Stimulated activated effector memory CD8-positive, alpha-beta T cell treated with anti-CD3 and anti-CD28 coated beads, Interleukin-12 subunit alpha, Interleukin-12 subunit beta, amount 100 ng/mL, for 72 hours (primary cell): ENCODE results near the gene CNOT8.
"Not testable (repeated sequence)": the region's sequence is repeated elsewhere in the genome, so short reads cannot be mapped to it uniquely, and the experiment has no call there.

ENCODE experiments used
- ATAC-seq: fragments of 150-1000 bp; cut with Tn5 transposase; 2 replicates; pipeline ENCODE4 v1.10.0; 2021
- DNase-seq, 2 donors: peaks; one replicate each; pipeline ENCODE4 v3.0.0; 2021 to 2022; ENCODE audit warnings: low spot score in 2 of 2
- H3K27ac Mint-ChIP-seq: one replicate; pipeline ENCODE4 v1.8.0; 2022; ENCODE audit warnings: mild to moderate bottlenecking, mixed read lengths
- H3K36me3 Mint-ChIP-seq: one replicate; pipeline ENCODE4 v1.8.0; 2022; ENCODE audit warnings: mild to moderate bottlenecking, mixed read lengths
- H3K4me1 Mint-ChIP-seq: one replicate; pipeline ENCODE4 v1.8.0; 2022; ENCODE audit warnings: mixed read lengths
- H3K4me3 Mint-ChIP-seq: one replicate; pipeline ENCODE4 v1.8.0; 2022; ENCODE audit warnings: mild to moderate bottlenecking, mixed read lengths
- H3K9me3 Mint-ChIP-seq: one replicate; pipeline ENCODE4 v1.8.0; 2022; ENCODE audit warnings: mixed read lengths

CNOT8 gene

DNA sequence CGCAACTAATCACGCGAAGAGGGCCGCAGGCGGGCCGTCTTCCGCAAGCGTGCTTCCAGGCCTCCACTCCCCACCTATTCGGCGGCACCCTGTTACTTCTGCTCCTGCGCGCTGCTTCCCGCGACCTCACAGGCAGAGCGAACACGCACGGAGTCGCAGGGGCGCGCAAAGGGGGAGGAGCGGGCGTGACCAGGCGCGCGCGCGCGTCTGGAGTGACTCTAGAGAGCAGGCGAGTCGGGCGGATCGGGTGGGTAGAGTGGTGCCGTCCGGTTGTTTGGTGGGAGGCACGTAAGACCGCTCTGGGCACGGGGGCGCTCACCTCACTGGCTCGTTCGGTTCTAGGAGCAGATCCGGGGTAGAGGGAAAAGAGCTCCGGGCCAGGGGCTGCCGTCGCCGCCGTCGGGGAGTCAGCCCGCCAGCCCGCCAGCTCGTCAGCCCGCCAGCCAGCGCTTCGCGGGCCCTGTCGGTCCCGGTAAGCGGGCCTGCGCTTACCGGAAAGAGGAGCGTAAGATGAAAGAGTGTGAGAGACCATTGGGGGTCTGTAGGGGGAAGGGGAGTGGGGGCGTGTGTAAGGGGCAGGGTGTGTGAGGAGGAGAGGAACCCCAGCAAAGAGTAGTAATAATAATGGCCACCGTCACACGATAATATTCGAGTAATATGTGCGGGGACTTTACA lies at the start of gene CNOT8:
TSS of gene CNOT8 (plus strand) at position 331 of the 675 bp plus-strand sequence. CDS start 4,652 bp downstream, outside the sequence.
- Mint-ChIP-seq H3K27ac (peak within 1 kb of the TSS; percentile 98), H3K9me3 (no peaks in the 10 kb centered on the region), H3K4me1 (peaks cover 39% of the 10 kb centered on the region), H3K4me3 (peak within 1 kb of the TSS; percentile 96), H3K36me3 (peaks cover 60% of the 10 kb centered on the region)
- DNase-seq = peak; percentile 91 to 99
- peak; percentile 91 for ATAC-seq

GRCh38 chr5:154811239-154811638 lies 47.2 kb upstream of the CNOT8 start:
- ATAC-seq (no peak), DNase-seq (no peak)
- Mint-ChIP-seq H3K9me3 (no peaks in the 10 kb centered on the region), H3K4me1 (peaks cover 37% of the 10 kb centered on the region), H3K4me3 (no peak overlapping the region), H3K36me3 (peaks cover 99% of the 10 kb centered on the region), H3K27ac (no peak overlapping the region)

- peak; percentile 27 to 57 for DNase-seq
- H3K9me3 Mint-ChIP-seq = no peaks in the 10 kb centered on the region
- peaks cover 37% of the 10 kb centered on the region for H3K4me1 Mint-ChIP-seq
- peak overlapping the region; percentile 2 for H3K27ac Mint-ChIP-seq
- H3K4me3 Mint-ChIP-seq = no peak overlapping the region
- peaks cover 99% of the 10 kb centered on the region for H3K36me3 Mint-ChIP-seq
- peak; percentile 60 for ATAC-seq
These were observed 46.6 kb upstream of the CNOT8 start for GRCh38 chr5:154811653-154812465.

- H3K4me3 Mint-ChIP-seq = no peak overlapping the region
- no peaks in the 10 kb centered on the region for H3K9me3 Mint-ChIP-seq
- peaks cover 37% of the 10 kb centered on the region for H3K4me1 Mint-ChIP-seq
- H3K36me3 Mint-ChIP-seq = peaks cover 96% of the 10 kb centered on the region
- ATAC-seq (no peak), DNase-seq (no peak)
- H3K27ac Mint-ChIP-seq = peak overlapping the region; percentile 86
These were observed 45.3 kb upstream of the CNOT8 start for GRCh38 chr5:154813158-154813557.

GRCh38 chr5:154813736-154814135 lies 44.7 kb upstream of the CNOT8 start:
- Mint-ChIP-seq H3K4me1 (peaks cover 41% of the 10 kb centered on the region), H3K4me3 (no peak overlapping the region), H3K27ac (peak overlapping the region; percentile 86), H3K9me3 (no peaks in the 10 kb centered on the region), H3K36me3 (peaks cover 91% of the 10 kb centered on the region)
- ATAC-seq = peak; percentile 77
- no peak for DNase-seq

- no peak for ATAC-seq
- H3K4me3 Mint-ChIP-seq = no peak overlapping the region
- DNase-seq = no peak
- no peaks in the 10 kb centered on the region for H3K9me3 Mint-ChIP-seq
- peaks cover 54% of the 10 kb centered on the region for H3K4me1 Mint-ChIP-seq
- peaks cover 91% of the 10 kb centered on the region for H3K36me3 Mint-ChIP-seq
- H3K27ac Mint-ChIP-seq = peak overlapping the region; percentile 65
These were observed 43.4 kb upstream of the CNOT8 start for GRCh38 chr5:154815025-154815424.

DNA sequence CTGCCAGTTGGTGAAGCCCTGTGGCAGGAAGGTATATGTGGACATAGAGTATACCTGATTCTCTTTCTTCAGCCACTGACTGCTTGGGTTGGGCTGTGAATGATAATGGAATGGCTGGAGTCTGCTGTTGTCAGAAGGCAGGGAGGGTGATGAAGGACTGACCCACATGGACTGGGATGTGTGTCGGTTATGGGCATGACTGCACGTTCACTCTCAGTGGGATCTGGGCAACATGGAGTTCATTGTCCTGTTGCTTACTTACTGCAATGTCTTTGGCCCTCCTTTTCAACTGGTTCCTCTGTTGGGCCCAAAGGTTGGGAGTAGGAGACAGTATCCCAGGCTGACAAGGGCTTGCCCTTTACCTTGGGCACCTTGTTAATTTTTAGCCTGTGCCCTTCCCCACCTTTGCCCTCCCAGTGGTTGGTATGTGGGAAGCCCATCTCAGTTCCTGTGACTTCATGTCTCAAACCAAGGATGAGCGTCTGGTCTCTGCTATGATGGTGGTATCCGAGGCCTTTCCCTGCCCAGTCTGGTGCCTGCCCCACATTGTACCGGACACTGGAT lies 42.7 kb upstream of the CNOT8 start:
- Mint-ChIP-seq H3K4me3 (no peak overlapping the region), H3K27ac (peak overlapping the region; percentile 65), H3K4me1 (peaks cover 62% of the 10 kb centered on the region), H3K9me3 (no peaks in the 10 kb centered on the region), H3K36me3 (peaks cover 91% of the 10 kb centered on the region)
- no peak for ATAC-seq
- no peak for DNase-seq

DNA sequence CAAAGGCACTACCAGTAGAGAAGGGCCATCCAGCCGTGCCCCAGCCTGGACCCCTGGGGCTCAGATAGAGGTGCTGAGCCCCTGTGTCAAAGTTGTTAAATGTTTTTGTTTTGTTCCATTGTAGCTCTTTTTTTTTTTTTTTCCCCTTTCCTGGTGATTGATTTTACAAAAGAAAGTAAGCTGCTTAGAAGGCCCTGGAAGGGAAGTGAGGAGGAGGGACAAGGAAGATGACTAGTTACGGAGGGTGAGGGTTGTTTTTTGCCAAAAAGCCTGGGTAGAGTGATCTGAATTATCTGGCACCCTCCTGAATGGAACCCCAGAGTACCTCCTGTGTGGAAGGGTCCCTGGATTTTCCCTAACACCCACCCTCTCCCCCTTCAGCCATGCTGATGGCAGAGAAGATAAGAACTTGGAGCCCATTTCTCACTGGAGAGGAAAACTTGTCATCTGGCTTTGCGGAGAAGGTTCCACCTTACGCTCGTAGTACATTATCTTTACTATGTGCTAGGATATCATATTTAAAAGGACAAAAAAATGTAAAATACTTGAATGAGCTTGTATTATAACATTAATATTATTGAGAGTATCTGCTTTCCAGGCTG lies 41.4 kb upstream of the CNOT8 start:
- Mint-ChIP-seq H3K36me3 (peaks cover 91% of the 10 kb centered on the region), H3K9me3 (no peaks in the 10 kb centered on the region), H3K4me1 (peaks cover 64% of the 10 kb centered on the region), H3K4me3 (no peak overlapping the region), H3K27ac (peak overlapping the region; percentile 65)
- DNase-seq = no peak
- ATAC-seq = no peak

GRCh38 chr5:154817815-154818214 lies 40.6 kb upstream of the CNOT8 start:
- Mint-ChIP-seq H3K27ac (peak overlapping the region; percentile 79), H3K36me3 (peaks cover 88% of the 10 kb centered on the region), H3K4me1 (peaks cover 57% of the 10 kb centered on the region), H3K4me3 (no peak overlapping the region), H3K9me3 (no peaks in the 10 kb centered on the region)
- DNase-seq (no peak), ATAC-seq (no peak)

GRCh38 chr5:154818471-154819116 lies 39.8 kb upstream of the CNOT8 start:
- Mint-ChIP-seq H3K4me3 (no peak overlapping the region), H3K4me1 (peaks cover 49% of the 10 kb centered on the region), H3K36me3 (peaks cover 86% of the 10 kb centered on the region), H3K9me3 (no peaks in the 10 kb centered on the region), H3K27ac (peak overlapping the region; percentile 79)
- ATAC-seq (no peak), DNase-seq (no peak)

- peaks cover 44% of the 10 kb centered on the region for H3K4me1 Mint-ChIP-seq
- H3K36me3 Mint-ChIP-seq = peaks cover 84% of the 10 kb centered on the region
- H3K4me3 Mint-ChIP-seq = no peak overlapping the region
- H3K9me3 Mint-ChIP-seq = no peaks in the 10 kb centered on the region
- DNase-seq = no peak
- ATAC-seq = no peak
- H3K27ac Mint-ChIP-seq = peak overlapping the region; percentile 79
These were observed 38.9 kb upstream of the CNOT8 start for GRCh38 chr5:154819546-154819945.

DNA sequence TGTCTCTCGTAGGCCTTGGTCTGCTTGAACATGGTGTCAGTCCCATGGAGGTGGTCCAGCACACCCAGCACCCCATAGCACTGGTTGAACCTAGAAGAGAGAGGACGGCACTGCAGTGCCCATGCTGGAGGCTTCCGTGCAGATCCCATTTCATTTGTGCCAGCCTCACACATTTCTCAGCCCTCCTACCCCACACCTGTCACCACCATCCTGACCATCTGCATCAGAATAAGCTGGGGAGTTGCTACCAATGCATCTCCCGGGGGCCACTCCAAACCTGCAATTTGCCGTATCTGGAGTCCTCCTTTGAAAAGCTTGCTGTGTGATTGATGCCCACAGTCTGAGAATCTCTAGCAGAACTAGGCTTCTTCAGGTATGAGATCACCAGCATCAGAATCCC lies 38.0 kb upstream of the CNOT8 start:
- Mint-ChIP-seq H3K27ac (peak overlapping the region; percentile 79), H3K36me3 (peaks cover 77% of the 10 kb centered on the region), H3K4me1 (peaks cover 36% of the 10 kb centered on the region), H3K9me3 (no peaks in the 10 kb centered on the region), H3K4me3 (no peak overlapping the region)
- DNase-seq (no peak), ATAC-seq (no peak)

DNA sequence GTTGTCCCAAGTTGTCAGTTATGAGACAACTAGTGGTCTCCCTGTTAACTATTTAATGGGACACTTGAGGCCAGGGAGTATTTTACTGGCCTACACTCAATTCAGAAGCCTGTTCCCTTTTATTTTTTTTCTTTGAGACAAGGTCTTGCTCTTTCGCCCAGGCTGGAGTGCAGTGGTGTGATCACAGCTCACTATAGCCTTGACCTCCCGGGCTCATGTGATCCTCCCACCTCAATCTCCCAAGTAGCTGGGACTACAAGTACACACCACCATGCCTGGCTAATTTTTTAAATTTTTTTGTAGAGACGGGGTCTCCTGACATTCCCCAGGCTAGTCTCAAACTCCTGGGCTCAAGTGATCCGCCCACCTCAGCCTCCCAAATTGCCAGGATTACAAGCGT lies 35.5 kb upstream of the CNOT8 start:
- not testable (repeated sequence) for H3K4me3 Mint-ChIP-seq, ATAC-seq, H3K9me3 Mint-ChIP-seq, DNase-seq
- Mint-ChIP-seq H3K36me3 (peaks cover 61% of the 10 kb centered on the region), H3K27ac (peak overlapping the region; percentile 76), H3K4me1 (peaks cover 38% of the 10 kb centered on the region)

DNA sequence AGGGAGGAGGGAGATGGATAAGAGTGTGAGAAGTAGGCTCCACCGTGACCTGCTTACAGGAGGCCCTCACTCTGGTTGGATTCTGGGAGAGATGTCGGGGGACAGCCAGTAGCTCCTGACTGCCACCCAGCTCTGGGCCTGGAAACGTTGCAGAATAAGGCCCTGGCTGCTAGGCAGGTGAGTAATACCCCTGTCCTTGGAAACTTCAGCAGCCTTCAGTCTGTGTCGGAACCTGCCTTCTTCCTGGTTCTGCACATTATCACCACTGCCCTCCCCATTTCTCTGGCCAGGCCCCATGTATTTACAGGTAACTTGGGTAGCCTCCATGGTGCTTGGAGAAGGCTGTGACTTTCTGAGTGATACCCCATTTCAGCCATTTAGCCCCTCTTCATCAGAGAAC lies 34.8 kb upstream of the CNOT8 start:
- ATAC-seq (no peak), DNase-seq (no peak)
- Mint-ChIP-seq H3K9me3 (no peaks in the 10 kb centered on the region), H3K27ac (peak overlapping the region; percentile 76), H3K4me3 (no peak overlapping the region), H3K4me1 (peaks cover 41% of the 10 kb centered on the region), H3K36me3 (peaks cover 61% of the 10 kb centered on the region)

- DNase-seq (no peak), ATAC-seq (no peak)
- Mint-ChIP-seq H3K36me3 (peaks cover 57% of the 10 kb centered on the region), H3K4me3 (no peak overlapping the region), H3K27ac (peak overlapping the region; percentile 76), H3K9me3 (no peaks in the 10 kb centered on the region), H3K4me1 (peaks cover 39% of the 10 kb centered on the region)
These were observed 34.4 kb upstream of the CNOT8 start for GRCh38 chr5:154824070-154824469.
